HAP-1 (cell line): ENCODE data around the gene PCYOX1L.

Experiments
- DNase-seq, 2 experiments: peaks; one replicate each; pipeline ENCODE4 v3.0.0-alpha.2; 2016 to 2020; ENCODE audit warnings: low spot score in 2 of 2
- H3K27me3 ChIP-seq: fragments of 250-450 bp; sonication (Bioruptor Pico); 2 replicates; pipeline ENCODE4 v1.5.1; 2020; ENCODE audit warnings: low read depth, mild to moderate bottlenecking, moderate library complexity
- H3K36me3 ChIP-seq: fragments of 250-450 bp; sonication (Bioruptor Pico); replicated peaks from 2 replicates; pipeline ENCODE4 v1.5.1; 2020; ENCODE audit warnings: mild to moderate bottlenecking
- H3K4me1 ChIP-seq: fragments of 250-450 bp; sonication (Bioruptor Pico); 2 replicates; pipeline ENCODE4 v1.5.1; 2020; ENCODE audit warnings: mild to moderate bottlenecking
- H3K4me3 ChIP-seq: fragments of 250-450 bp; sonication (Bioruptor Pico); 2 replicates; pipeline ENCODE4 v1.5.1; 2020; ENCODE audit warnings: mild to moderate bottlenecking, moderate library complexity
- H3K9me3 ChIP-seq: fragments of 250-450 bp; sonication (Bioruptor Pico); 2 replicates; pipeline ENCODE4 v1.5.1; 2020; ENCODE audit warnings: mild to moderate bottlenecking, moderate library complexity
- in situ Hi-C: fragments of 300-500 bp; cut with MboI; formaldehyde crosslinking; loops from 3 replicates; pipeline ENCODE4 v1.14.3; 2020; ENCODE audit warnings: low sequenced_read_pairs, inconsistent platforms, mixed read lengths

The PCYOX1L gene

DNA sequence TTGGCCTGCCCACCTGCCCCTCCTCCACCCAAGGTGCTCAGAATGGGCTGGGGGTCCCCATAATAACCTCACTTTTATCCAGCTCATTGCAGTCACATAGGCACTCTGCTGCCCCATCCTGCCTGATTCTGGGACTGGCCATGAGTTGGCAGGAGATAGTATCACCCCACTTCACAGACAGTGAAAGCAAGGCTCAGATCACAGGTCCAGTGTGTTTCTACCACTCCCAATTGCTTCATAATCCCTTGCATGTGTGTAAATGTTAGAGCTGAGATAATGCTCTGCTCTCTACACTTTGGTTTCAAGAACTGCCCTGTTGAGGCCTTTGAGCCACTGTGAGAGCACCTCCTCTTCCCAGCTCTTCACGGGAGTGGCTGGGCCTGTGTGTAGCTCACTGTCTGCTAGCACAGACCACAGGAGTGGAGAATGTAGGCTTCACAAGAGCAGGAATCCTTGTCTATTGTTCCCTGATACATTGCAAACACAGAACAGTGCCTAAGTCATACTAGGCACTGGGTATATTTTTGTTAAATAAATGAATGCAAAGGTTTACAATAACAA lies 8.4 kb downstream of the PCYOX1L start:
- Histone ChIP-seq H3K9me3 (no peaks in the 10 kb centered on the region), H3K4me3 (no peak overlapping the region), H3K27me3 (no peaks in the 10 kb centered on the region), H3K36me3 (no peaks in the 10 kb centered on the region), H3K4me1 (no peaks in the 10 kb centered on the region)
- DNase-seq, result no peak
- in situ Hi-C loops, result no loop called here

DNA sequence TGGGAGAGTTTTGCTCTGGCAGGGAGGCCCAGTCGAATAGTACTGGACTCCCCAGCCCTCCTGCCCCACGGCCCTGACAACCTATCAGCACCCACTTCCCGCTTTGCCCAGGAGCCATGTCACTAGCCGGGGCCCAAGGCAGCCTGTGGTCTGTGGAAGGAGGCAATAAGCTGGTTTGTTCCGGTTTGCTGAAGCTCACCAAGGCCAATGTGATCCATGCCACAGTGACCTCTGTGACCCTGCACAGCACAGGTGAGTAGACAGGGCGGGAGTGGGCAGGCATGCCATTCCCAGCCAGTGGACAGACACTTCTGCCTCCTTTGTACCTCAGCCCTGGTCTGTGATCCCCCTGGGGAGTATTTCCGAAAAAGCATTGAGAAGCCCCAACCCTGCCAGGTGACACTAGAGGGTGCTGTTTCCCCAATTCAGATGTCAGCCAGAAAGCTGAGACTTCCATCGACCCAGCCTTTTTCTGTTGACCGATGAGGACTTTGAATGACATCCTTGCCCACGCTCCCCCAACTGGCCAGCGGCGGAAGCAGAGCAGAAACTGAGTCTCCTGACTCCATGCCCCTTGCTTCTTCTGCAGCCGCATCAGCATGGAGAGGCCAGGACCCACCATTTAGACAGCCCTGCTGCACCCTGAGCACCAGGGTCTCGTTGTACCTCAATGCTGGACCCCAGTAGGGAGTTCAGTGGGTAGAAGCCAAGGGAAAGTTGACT lies 9.6 kb downstream of the PCYOX1L start:
- no peaks in the 10 kb centered on the region for H3K36me3 ChIP-seq
- no peaks in the 10 kb centered on the region for H3K9me3 ChIP-seq
- no peaks in the 10 kb centered on the region for H3K27me3 ChIP-seq
- no peak overlapping the region for H3K4me3 ChIP-seq
- in situ Hi-C loops, result no loop called here
- DNase-seq, result peak; percentile 79 to 88
- H3K4me1 ChIP-seq, result no peaks in the 10 kb centered on the region

DNA sequence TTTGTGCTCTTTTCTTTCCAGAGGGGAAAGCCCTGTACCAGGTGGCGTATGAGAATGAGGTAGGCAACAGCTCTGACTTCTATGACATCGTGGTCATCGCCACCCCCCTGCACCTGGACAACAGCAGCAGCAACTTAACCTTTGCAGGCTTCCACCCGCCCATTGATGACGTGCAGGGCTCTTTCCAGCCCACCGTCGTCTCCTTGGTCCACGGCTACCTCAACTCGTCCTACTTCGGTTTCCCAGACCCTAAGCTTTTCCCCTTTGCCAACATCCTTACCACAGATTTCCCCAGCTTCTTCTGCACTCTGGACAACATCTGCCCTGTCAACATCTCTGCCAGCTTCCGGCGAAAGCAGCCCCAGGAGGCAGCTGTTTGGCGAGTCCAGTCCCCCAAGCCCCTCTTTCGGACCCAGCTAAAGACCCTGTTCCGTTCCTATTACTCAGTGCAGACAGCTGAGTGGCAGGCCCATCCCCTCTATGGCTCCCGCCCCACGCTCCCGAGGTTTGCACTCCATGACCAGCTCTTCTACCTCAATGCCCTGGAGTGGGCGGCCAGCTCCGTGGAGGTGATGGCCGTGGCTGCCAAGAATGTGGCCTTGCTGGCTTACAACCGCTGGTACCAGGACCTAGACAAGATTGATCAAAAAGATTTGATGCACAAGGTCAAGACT lies 10.3 kb downstream of the PCYOX1L start:
- Histone ChIP-seq H3K27me3 (no peaks in the 10 kb centered on the region), H3K9me3 (no peaks in the 10 kb centered on the region), H3K36me3 (no peaks in the 10 kb centered on the region), H3K4me3 (no peak overlapping the region), H3K4me1 (no peaks in the 10 kb centered on the region)
- DNase-seq, result no peak
- in situ Hi-C loops, result no loop called here

DNA sequence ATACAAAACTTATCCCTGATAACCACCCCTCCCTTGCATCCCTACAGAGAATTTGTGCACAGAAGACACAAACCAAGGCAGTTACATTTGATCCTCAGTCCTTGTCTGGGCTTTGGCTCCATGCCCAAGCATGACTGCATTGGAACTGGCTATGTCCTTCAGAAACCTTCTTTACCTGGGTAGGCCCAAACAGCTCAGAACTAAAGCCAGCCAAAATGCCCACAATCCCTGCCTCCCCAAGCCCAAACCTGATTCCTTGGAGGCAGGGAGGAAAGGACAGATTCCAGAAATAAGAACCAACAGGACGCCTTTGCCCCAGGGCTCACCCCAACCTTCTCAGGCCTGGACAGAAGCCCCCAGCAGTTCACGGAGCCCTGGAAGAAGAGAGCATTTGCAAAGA lies 13.0 kb downstream of the PCYOX1L start:
- in situ Hi-C loops, result loop anchor here (10.0 kb wide), 1 partner anchor 194 kb away; no protein-coding TSS in a partner anchor
- H3K9me3 ChIP-seq, result no peaks in the 10 kb centered on the region
- no peak overlapping the region for H3K4me3 ChIP-seq
- no peak for DNase-seq
- H3K36me3 ChIP-seq, result no peaks in the 10 kb centered on the region
- no peaks in the 10 kb centered on the region for H3K4me1 ChIP-seq
- no peaks in the 10 kb centered on the region for H3K27me3 ChIP-seq

DNA sequence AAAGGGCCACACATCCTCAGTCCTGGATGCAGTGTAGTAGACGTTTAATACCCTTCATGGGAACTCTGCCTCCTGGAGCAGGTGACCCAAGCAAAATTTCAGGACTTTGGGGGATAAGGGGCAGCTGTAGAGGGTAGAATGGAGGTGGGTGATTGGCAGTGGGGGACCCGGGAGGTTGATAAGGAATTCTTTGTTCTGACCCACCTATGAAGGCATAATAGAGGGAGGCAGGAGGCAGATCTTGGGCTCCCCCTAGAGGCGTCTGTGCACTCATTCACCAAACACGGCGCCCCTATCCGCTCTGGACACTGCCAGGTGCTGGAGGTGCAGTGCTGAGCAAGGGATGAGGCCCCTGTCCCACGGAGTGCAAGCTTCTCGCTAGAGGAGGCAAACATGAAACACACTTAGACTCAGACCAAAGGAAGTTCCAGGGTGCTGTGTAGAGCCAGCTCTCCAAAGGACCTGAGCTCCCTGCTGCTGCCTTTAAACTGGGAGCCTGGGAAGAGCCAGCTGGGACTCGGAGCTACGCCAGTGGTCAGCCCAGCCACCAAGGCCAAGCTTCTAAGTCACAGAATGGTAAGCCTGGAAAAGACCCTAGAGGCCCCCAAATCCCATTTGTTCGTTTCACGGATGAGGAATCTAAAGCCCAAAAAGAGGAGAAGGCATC lies 13.6 kb downstream of the PCYOX1L start:
- no peaks in the 10 kb centered on the region for H3K4me1 ChIP-seq
- in situ Hi-C loops, result loop anchor here (10.0 kb wide), 1 partner anchor 193 kb away; no protein-coding TSS in a partner anchor
- no peaks in the 10 kb centered on the region for H3K27me3 ChIP-seq
- H3K36me3 ChIP-seq, result no peaks in the 10 kb centered on the region
- no peaks in the 10 kb centered on the region for H3K9me3 ChIP-seq
- DNase-seq, result peak; percentile 47 to 81
- H3K4me3 ChIP-seq, result no peak overlapping the region

DNA sequence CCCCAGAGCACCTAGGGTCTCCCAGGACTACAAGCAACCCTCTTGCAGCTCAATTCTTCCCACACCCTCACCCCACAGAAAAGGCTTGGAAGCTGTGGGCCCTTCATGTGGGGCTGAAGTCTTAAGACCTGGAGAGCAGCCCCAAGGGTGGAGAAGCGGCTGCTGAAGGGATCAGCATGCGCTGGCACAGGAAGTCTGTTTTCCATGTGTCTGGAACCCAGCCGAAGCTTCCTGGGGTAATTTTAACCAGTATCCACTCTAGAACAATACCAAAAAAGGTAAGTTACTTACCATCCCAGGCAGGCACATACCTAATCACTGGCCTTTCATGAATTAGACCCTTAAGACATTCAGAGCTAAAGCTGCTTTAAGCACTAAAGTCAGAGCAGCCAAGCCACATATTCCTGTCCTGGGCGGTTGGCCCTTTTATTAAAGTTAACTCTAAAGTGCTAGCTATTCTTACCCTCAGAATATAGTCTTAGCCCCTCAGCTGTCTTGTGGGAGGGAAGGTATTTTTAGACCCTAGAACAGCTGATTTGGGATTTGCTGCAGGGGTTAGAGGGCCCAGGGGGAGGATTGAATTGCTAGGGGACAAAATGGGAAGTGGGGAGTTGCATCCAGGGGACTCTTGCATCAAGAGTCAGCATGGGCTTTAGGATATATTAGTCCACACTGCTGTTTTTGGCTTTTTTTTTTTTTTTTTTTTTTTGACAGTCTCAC lies 14.4 kb downstream of the PCYOX1L start:
- no peaks in the 10 kb centered on the region for H3K4me1 ChIP-seq
- H3K36me3 ChIP-seq, result no peaks in the 10 kb centered on the region
- no peaks in the 10 kb centered on the region for H3K9me3 ChIP-seq
- DNase-seq, result no peak
- no peaks in the 10 kb centered on the region for H3K27me3 ChIP-seq
- H3K4me3 ChIP-seq, result no peak overlapping the region
- in situ Hi-C loops, result loop anchor here (10.0 kb wide), 1 partner anchor 193 kb away; no protein-coding TSS in a partner anchor

DNA sequence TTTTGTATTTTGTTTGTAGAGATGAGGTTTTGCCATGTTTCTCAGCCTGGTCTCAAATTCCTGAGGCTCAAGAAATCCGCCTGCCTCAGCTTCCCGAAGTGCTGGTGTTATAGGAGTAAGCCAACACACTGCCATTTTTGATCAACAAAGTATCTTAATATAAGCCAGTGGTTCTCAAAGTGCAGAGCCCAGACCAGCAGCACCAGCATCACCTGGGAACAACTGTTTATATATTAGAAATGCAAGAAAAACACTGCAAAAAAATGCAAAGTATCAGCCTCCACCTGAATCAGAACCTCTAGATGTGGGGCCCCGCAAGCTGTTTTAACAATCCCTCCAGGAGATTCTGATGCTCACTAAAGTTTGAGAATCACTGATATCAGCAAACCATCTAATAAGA lies 15.1 kb downstream of the PCYOX1L start:
- Histone ChIP-seq H3K36me3 (no peaks in the 10 kb centered on the region), H3K4me3 (no peak overlapping the region), H3K27me3 (no peaks in the 10 kb centered on the region), H3K4me1 (no peaks in the 10 kb centered on the region), H3K9me3 (no peaks in the 10 kb centered on the region)
- in situ Hi-C loops, result loop anchor here (10.0 kb wide), 1 partner anchor 192 kb away; no protein-coding TSS in a partner anchor
- DNase-seq, result no peak

DNA sequence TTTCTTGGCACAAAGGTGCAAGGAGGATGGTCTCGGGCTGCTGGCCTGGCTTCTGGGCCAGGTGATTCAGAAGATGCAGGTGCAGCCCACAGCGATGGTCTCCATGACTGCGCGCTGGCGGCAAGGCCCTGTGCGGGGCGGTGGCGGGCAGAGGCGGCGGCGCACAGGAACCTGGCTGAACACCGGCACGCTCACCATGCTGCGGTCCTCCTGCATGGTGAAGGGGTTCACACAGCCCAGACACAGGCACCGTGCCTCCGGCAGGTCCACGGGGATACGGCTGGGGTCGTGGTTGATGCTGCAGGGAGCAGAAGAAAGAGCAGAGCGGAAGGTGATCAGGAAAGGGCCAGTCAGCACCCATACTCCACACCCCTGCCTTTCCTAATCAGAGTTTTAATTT lies 16.5 kb downstream of the PCYOX1L start:
- DNase-seq, result no peak
- H3K27me3 ChIP-seq, result no peaks in the 10 kb centered on the region
- H3K36me3 ChIP-seq, result no peaks in the 10 kb centered on the region
- in situ Hi-C loops, result loop anchor here (10.0 kb wide), 1 partner anchor 190 kb away; no protein-coding TSS in a partner anchor
- no peak overlapping the region for H3K4me3 ChIP-seq
- H3K4me1 ChIP-seq, result no peaks in the 10 kb centered on the region
- H3K9me3 ChIP-seq, result no peaks in the 10 kb centered on the region

DNA sequence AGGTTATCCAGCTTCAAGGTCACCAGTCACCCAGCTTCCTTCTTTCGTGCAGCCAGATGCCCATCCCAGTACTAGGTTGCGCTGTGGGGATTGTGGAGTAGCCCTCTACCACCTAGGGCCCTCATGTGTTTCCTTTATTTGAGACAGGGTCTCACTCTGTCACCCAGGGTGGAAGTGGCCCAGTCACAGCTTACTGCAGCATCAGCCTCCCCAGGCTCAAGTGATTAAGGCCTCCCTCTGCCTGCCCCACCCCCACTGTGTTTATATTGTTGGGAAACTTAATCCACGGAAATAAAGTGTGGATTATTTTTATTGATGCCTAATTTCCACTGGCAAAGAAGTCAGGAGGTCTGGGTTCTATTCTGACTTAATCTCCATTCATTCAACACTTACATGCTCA lies 17.0 kb downstream of the PCYOX1L start:
- no peak for DNase-seq
- in situ Hi-C loops, result loop anchor here (10.0 kb wide), 1 partner anchor 190 kb away; no protein-coding TSS in a partner anchor
- H3K27me3 ChIP-seq, result no peaks in the 10 kb centered on the region
- H3K36me3 ChIP-seq, result no peaks in the 10 kb centered on the region
- no peaks in the 10 kb centered on the region for H3K9me3 ChIP-seq
- no peaks in the 10 kb centered on the region for H3K4me1 ChIP-seq
- no peak overlapping the region for H3K4me3 ChIP-seq

DNA sequence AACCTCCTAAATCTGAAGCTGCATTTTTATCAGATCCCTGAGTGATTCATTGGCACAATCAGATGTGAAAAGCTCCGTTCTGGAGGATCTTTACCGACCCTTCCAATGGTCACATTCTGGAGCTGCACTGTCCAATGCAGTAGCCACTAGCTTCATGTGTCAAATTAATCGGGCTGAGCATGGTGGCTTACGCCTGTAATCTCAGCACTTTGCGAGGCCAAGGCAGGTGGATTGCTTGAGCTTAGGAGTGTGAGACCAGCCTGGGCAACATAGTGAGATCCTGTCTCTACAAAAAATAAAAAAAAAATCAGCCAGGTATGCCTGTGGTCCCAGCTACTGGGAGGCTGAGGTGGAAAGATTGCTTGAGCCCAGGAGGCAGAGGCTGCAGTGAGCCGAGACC lies 17.6 kb downstream of the PCYOX1L start:
- Histone ChIP-seq H3K27me3 (no peaks in the 10 kb centered on the region), H3K4me1 (no peaks in the 10 kb centered on the region), H3K9me3 (no peaks in the 10 kb centered on the region), H3K36me3 (no peaks in the 10 kb centered on the region), H3K4me3 (no peak overlapping the region)
- in situ Hi-C loops, result loop anchor here (10.0 kb wide), 1 partner anchor 189 kb away; no protein-coding TSS in a partner anchor
- no peak for DNase-seq

DNA sequence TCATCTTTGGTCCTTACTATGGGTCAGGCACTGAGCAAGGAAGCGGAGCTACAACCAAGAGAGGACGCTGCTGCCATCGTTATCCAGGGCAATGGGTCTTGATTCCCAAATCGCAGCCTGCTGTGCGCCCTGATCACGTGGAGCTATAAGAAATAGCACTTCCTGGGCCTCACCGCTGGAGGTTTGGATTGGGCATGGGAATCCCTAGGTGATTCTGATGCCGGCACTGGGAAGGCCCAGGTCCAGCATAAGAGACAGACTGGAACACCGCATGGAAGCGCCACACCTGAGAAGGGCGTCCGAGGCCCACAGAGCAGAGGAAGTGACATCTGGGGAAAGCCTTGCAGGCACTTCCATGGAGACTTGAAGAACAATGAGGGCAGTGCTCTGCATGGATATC lies 18.3 kb downstream of the PCYOX1L start:
- Histone ChIP-seq H3K4me1 (no peaks in the 10 kb centered on the region), H3K36me3 (no peaks in the 10 kb centered on the region), H3K27me3 (no peaks in the 10 kb centered on the region), H3K9me3 (no peaks in the 10 kb centered on the region), H3K4me3 (no peak overlapping the region)
- no peak for DNase-seq
- in situ Hi-C loops, result loop anchor here (10.0 kb wide), 1 partner anchor 189 kb away; no protein-coding TSS in a partner anchor

DNA sequence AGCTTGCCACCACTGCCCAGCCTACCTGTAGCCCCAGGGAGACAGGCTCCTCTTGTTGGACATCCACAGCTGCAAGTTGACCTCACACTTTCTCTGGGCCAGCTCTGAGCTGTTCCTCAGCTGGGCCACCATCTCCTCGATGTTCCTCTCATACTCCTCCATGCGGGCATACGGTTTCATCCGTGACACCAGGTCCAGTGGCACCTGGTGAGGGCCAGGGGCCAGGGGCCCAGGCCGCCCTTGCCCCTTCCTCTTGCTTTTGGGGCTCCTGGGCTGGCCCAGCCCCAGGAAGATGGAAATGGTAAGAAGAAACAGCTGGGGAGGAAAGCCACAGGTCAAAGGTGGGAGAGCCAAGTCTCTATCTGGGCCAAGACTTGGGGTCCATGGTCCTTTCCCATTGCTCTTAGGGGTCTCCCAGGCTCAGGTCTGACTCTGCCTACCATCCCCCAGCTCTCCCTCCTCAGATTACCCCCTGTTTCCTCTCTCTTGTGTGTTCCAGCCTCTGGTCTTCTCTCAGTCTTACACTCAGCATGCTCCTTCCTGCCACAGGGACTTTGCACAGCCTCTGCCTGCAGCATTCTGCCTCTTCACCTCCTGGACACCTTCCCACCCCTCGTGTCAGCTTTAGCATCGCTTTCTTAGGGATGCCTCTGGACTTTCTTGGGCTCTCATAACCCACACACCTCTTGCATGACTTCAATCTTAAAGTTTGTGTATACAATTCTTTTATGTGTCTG lies 19.0 kb downstream of the PCYOX1L start:
- Histone ChIP-seq H3K4me1 (no peaks in the 10 kb centered on the region), H3K27me3 (no peaks in the 10 kb centered on the region), H3K4me3 (no peak overlapping the region), H3K36me3 (no peaks in the 10 kb centered on the region), H3K9me3 (no peaks in the 10 kb centered on the region)
- DNase-seq, result no peak
- in situ Hi-C loops, result loop anchor here (10.0 kb wide), 1 partner anchor 188 kb away; no protein-coding TSS in a partner anchor
